ENCODE measurements around the gene OSGEP. TPM values are rescaled to one million over a fixed set of nuclear protein-coding genes. Genes with fewer than 3 reads are reported as not detected.

The OSGEP gene
- total RNA-seq, 5 donors from 2014 or later (not counting 1 experiment from before 2014, with no cell fraction given): 56.4 to 80.2 (median 61.5) TPM

DNA sequence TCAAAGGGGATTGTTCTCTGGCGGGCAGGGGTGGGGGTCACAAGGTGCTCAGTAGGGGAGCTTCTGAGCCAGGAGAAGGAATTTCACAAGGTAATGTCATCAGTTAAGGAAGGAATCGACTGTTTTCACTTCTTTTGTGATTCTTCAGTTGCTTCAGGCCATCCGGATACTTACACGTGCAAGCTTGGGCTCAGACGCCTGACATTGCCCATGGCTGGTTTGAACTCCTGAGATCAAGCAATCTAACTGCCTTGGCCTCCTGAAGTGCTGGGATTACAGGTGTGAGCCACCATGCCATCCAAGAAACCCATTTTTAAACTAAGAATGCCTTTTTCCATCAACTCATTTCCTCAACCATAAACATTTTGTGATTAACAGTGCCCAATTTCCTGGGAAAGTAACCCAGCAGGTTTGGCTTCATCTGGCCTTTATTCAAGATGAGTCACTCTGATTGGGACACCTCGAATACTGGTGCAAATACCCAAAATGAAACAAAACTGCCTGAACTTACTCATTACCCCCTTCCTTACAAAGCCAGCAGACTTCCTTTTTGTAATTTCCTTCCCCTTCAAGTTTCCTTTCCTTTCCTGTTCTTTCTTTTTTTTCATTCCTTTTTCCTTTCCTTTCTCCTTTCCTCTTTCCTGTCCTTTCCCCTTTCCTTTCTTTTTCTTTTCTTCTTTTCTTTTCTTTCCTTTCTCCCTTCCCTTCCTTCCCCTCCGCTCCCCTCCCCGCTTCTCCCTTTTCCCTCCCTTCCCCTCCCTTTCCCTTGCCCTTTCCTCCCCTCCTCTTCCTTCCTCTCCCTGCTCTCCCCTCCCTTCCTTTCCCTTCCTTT, 40.5 kb upstream of the OSGEP start:
- Mint-ChIP-seq H3K9me3 (no peaks in the 10 kb centered on the region), H3K4me3 (no peak overlapping the region), H3K4me1 (peaks cover 34 to 49% (median 46%) of the 10 kb centered on the region in 3 donors), H3K27me3 (no peaks in the 10 kb centered on the region), H3K36me3 (no peaks in the 10 kb centered on the region), H3K27ac (peak overlapping the region in 1 of 2 donors; percentile 50)
- H3K27ac ChIP-seq (ENCODE audit: low read length): no peak overlapping the region
- H3K9me3 ChIP-seq: no peaks in the 10 kb centered on the region
- 83% methylated on average over 8 of the region's 8 CpGs for WGBS (ENCODE audit: insufficient coverage)
- H3K4me1 ChIP-seq (ENCODE audit: control insufficient read depth in 1 of 2, extremely low read depth in 1 of 2, insufficient read depth in 2 of 2, low read length in 2 of 2): peaks cover 13 to 22% of the 10 kb centered on the region in 2 experiments
- H3K36me3 ChIP-seq (ENCODE audit: control insufficient read depth in 2 of 2, extremely low read depth in 1 of 2, insufficient read depth in 1 of 2, low read length in 1 of 2): no peaks in the 10 kb centered on the region
- DNase-seq (no peak), ATAC-seq (replicated peaks in 1 of 4) (no peak)
- CTCF ChIA-PET: interaction anchor here in 1 of 2 donors (0.6 kb wide), 1 partner anchor 42 kb away, joined by 3 read pairs; no protein-coding TSS in a partner anchor
- POLR2A ChIA-PET: no interaction called here
- no peak overlapping the region for H3K4me3 ChIP-seq (ENCODE audit: control insufficient read depth in 1 of 2, extremely low read depth in 1 of 2, low read length in 1 of 2)
- H3K27me3 ChIP-seq (replicated peaks in 1 of 2; ENCODE audit: control insufficient read depth in 2 of 2, extremely low read depth in 1 of 2, insufficient read depth in 2 of 2, low read length in 1 of 2): no peaks in the 10 kb centered on the region

- H3K4me1 Mint-ChIP-seq: peaks cover 47 to 59% (median 54%) of the 10 kb centered on the region in 3 donors
- H3K27me3 Mint-ChIP-seq: no peaks in the 10 kb centered on the region
These were observed 39.0 kb upstream of the OSGEP start for GRCh38 chr14:20493634-20494033.

GRCh38 chr14:20492486-20492885, 37.9 kb upstream of the OSGEP start:
- peaks cover 31 to 49% of the 10 kb centered on the region in 2 experiments for H3K4me1 ChIP-seq (ENCODE audit: control insufficient read depth in 1 of 2, extremely low read depth in 1 of 2, insufficient read depth in 2 of 2, low read length in 2 of 2)
- H3K27ac Mint-ChIP-seq: peak overlapping the region in 1 of 2 donors; percentile 27
- no peaks in the 10 kb centered on the region for H3K36me3 ChIP-seq (ENCODE audit: control insufficient read depth in 2 of 2, extremely low read depth in 1 of 2, insufficient read depth in 1 of 2, low read length in 1 of 2)
- no peaks in the 10 kb centered on the region for H3K9me3 ChIP-seq
- CTCF ChIA-PET: interaction anchor here in 1 of 2 donors (0.9 kb wide), 1 partner anchor 77 kb away, joined by 3 read pairs; no protein-coding TSS in a partner anchor
- POLR2A ChIA-PET: no interaction called here
- H3K27me3 Mint-ChIP-seq: no peaks in the 10 kb centered on the region
- H3K4me3 Mint-ChIP-seq: no peak overlapping the region
- no peaks in the 10 kb centered on the region for H3K27me3 ChIP-seq (replicated peaks in 1 of 2; ENCODE audit: control insufficient read depth in 2 of 2, extremely low read depth in 1 of 2, insufficient read depth in 2 of 2, low read length in 1 of 2)
- no peak for DNase-seq
- H3K36me3 Mint-ChIP-seq: no peaks in the 10 kb centered on the region
- no peak overlapping the region for H3K4me3 ChIP-seq (ENCODE audit: control insufficient read depth in 1 of 2, extremely low read depth in 1 of 2, low read length in 1 of 2)
- no peak for ATAC-seq (replicated peaks in 1 of 4)
- WGBS (ENCODE audit: insufficient coverage): 100% methylated on average over 2 of the region's 4 CpGs
- H3K27ac ChIP-seq (ENCODE audit: low read length): no peak overlapping the region
- no peaks in the 10 kb centered on the region for H3K9me3 Mint-ChIP-seq
- H3K4me1 Mint-ChIP-seq: peaks cover 56 to 69% (median 64%) of the 10 kb centered on the region in 3 donors

More at GRCh38 chr14:20493634-20494033, 39.0 kb upstream of the OSGEP start:
- Histone ChIP-seq H3K9me3 (no peaks in the 10 kb centered on the region), H3K27ac (ENCODE audit: low read length) (no peak overlapping the region), H3K36me3 (ENCODE audit: control insufficient read depth in 2 of 2, extremely low read depth in 1 of 2, insufficient read depth in 1 of 2, low read length in 1 of 2) (no peaks in the 10 kb centered on the region), H3K4me1 (ENCODE audit: control insufficient read depth in 1 of 2, extremely low read depth in 1 of 2, insufficient read depth in 2 of 2, low read length in 2 of 2) (peaks cover 26 to 37% of the 10 kb centered on the region in 2 experiments), H3K4me3 (ENCODE audit: control insufficient read depth in 1 of 2, extremely low read depth in 1 of 2, low read length in 1 of 2) (no peak overlapping the region), H3K27me3 (replicated peaks in 1 of 2; ENCODE audit: control insufficient read depth in 2 of 2, extremely low read depth in 1 of 2, insufficient read depth in 2 of 2, low read length in 1 of 2) (no peaks in the 10 kb centered on the region)
- no peak for ATAC-seq (replicated peaks in 1 of 4)
- Mint-ChIP-seq H3K4me3 (no peak overlapping the region), H3K36me3 (no peaks in the 10 kb centered on the region), H3K27ac (no peak overlapping the region), H3K9me3 (no peaks in the 10 kb centered on the region)
- CTCF ChIA-PET: interaction anchor here in 1 of 2 donors (0.7 kb wide), 1 partner anchor 15 kb away, joined by 6 read pairs; no protein-coding TSS in a partner anchor
- POLR2A ChIA-PET: interaction anchor here in 1 of 2 donors (1.0 kb wide), 1 partner anchor 12 kb away, joined by 3 read pairs; no protein-coding TSS in a partner anchor
- no CpG with 5 or more reads among the region's 2 CpGs for WGBS (ENCODE audit: insufficient coverage)
- no peak for DNase-seq

- 63% methylated on average over 4 of the region's 6 CpGs for WGBS (ENCODE audit: insufficient coverage)
- Mint-ChIP-seq H3K27me3 (no peaks in the 10 kb centered on the region), H3K9me3 (peaks cover 0 to 4% (median 0%) of the 10 kb centered on the region in 3 donors), H3K4me3 (peak overlapping the region in 1 of 3 donors; percentile 72), H3K36me3 (no peaks in the 10 kb centered on the region), H3K4me1 (peaks cover 63 to 75% (median 73%) of the 10 kb centered on the region in 3 donors), H3K27ac (peak overlapping the region; percentile 89 to 93)
- Histone ChIP-seq H3K27me3 (replicated peaks in 1 of 2; ENCODE audit: control insufficient read depth in 2 of 2, extremely low read depth in 1 of 2, insufficient read depth in 2 of 2, low read length in 1 of 2) (no peaks in the 10 kb centered on the region), H3K9me3 (no peaks in the 10 kb centered on the region), H3K36me3 (ENCODE audit: control insufficient read depth in 2 of 2, extremely low read depth in 1 of 2, insufficient read depth in 1 of 2, low read length in 1 of 2) (no peaks in the 10 kb centered on the region), H3K4me1 (ENCODE audit: control insufficient read depth in 1 of 2, extremely low read depth in 1 of 2, insufficient read depth in 2 of 2, low read length in 2 of 2) (peaks cover 46 to 59% of the 10 kb centered on the region in 2 experiments), H3K27ac (ENCODE audit: low read length) (peak overlapping the region; percentile 59), H3K4me3 (ENCODE audit: control insufficient read depth in 1 of 2, extremely low read depth in 1 of 2, low read length in 1 of 2) (peak overlapping the region in 1 of 2 donors; percentile 15)
- POLR2A ChIA-PET: no interaction called here
- CTCF ChIA-PET: no interaction called here
- ATAC-seq (replicated peaks in 1 of 4) (no peak), DNase-seq (no peak)
These were observed 36.0 kb upstream of the OSGEP start for GRCh38 chr14:20490563-20490962.

- 30% methylated on average over 3 of the region's 6 CpGs for WGBS (ENCODE audit: insufficient coverage)
- peaks cover 0 to 8% (median 0%) of the 10 kb centered on the region in 3 donors for H3K9me3 Mint-ChIP-seq
- Histone ChIP-seq H3K4me3 (ENCODE audit: control insufficient read depth in 1 of 2, extremely low read depth in 1 of 2, low read length in 1 of 2) (no peak overlapping the region), H3K27ac (ENCODE audit: low read length) (peak overlapping the region; percentile 59), H3K36me3 (ENCODE audit: control insufficient read depth in 2 of 2, extremely low read depth in 1 of 2, insufficient read depth in 1 of 2, low read length in 1 of 2) (no peaks in the 10 kb centered on the region), H3K9me3 (no peaks in the 10 kb centered on the region), H3K27me3 (replicated peaks in 1 of 2; ENCODE audit: control insufficient read depth in 2 of 2, extremely low read depth in 1 of 2, insufficient read depth in 2 of 2, low read length in 1 of 2) (no peaks in the 10 kb centered on the region), H3K4me1 (ENCODE audit: control insufficient read depth in 1 of 2, extremely low read depth in 1 of 2, insufficient read depth in 2 of 2, low read length in 2 of 2) (peaks cover 46 to 55% of the 10 kb centered on the region in 2 experiments)
- no peaks in the 10 kb centered on the region for H3K36me3 Mint-ChIP-seq
- POLR2A ChIA-PET: interaction anchor here in 1 of 2 donors (0.5 kb wide), 1 partner anchor 95 kb away, joined by 3 read pairs; no protein-coding TSS in a partner anchor
- no peaks in the 10 kb centered on the region for H3K27me3 Mint-ChIP-seq
- H3K4me1 Mint-ChIP-seq: peaks cover 61 to 79% (median 75%) of the 10 kb centered on the region in 3 donors
- ATAC-seq (replicated peaks in 1 of 4) (peak; percentile 84 to 99 (median 93)), DNase-seq (peak in 3 of 35 experiments; percentile 5 to 30 (median 10))
- H3K4me3 Mint-ChIP-seq: peak overlapping the region; percentile 55 to 72 (median 59)
- H3K27ac Mint-ChIP-seq: peak overlapping the region; percentile 93
- CTCF ChIA-PET: interaction anchor here in 1 of 2 donors (0.6 kb wide), 1 partner anchor 28 kb away, joined by 6 read pairs; no protein-coding TSS in a partner anchor
These were observed 34.7 kb upstream of the OSGEP start for GRCh38 chr14:20489093-20489994.

DNA sequence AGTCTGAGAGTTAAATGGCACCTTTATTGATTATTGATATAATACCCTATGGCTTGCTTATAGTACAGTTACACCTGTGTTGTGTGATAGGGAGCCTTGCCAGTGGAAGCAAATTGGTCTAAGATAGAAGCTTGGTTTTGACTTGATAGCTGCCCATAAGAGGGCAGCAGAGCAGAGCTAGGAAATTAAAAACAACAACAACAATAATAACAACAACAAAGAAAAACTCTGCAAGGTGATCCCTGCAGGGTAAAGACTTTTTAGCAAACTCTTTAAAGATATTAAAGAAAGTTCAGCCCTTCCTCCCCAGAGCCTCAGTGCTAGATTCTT, 32.7 kb upstream of the OSGEP start:
- Histone ChIP-seq H3K9me3 (no peaks in the 10 kb centered on the region), H3K27ac (ENCODE audit: low read length) (peak overlapping the region; percentile 46), H3K4me1 (ENCODE audit: control insufficient read depth in 1 of 2, extremely low read depth in 1 of 2, insufficient read depth in 2 of 2, low read length in 2 of 2) (peaks cover 46 to 55% of the 10 kb centered on the region in 2 experiments), H3K36me3 (ENCODE audit: control insufficient read depth in 2 of 2, extremely low read depth in 1 of 2, insufficient read depth in 1 of 2, low read length in 1 of 2) (no peaks in the 10 kb centered on the region), H3K4me3 (ENCODE audit: control insufficient read depth in 1 of 2, extremely low read depth in 1 of 2, low read length in 1 of 2) (no peak overlapping the region), H3K27me3 (replicated peaks in 1 of 2; ENCODE audit: control insufficient read depth in 2 of 2, extremely low read depth in 1 of 2, insufficient read depth in 2 of 2, low read length in 1 of 2) (no peaks in the 10 kb centered on the region)
- no peak for DNase-seq
- H3K27ac Mint-ChIP-seq: peak overlapping the region; percentile 79 to 86
- H3K4me3 Mint-ChIP-seq: peak overlapping the region in 2 of 3 donors; percentile 35 to 61
- H3K4me1 Mint-ChIP-seq: peaks cover 71 to 89% (median 82%) of the 10 kb centered on the region in 3 donors
- ChIA-PET POLR2A (no interaction called here), CTCF (interaction anchor here (0.6 to 1.1 kb wide), 4 partner anchors 19 to 41 kb away, joined by 3 to 4 read pairs (median 4); no protein-coding TSS in a partner anchor)
- no peaks in the 10 kb centered on the region for H3K27me3 Mint-ChIP-seq
- no peak for ATAC-seq (replicated peaks in 1 of 4)
- H3K36me3 Mint-ChIP-seq: no peaks in the 10 kb centered on the region
- H3K9me3 Mint-ChIP-seq: peaks cover 0 to 8% (median 0%) of the 10 kb centered on the region in 3 donors
